ENCODE measurements around the gene KCNQ1. TPM values are rescaled to one million over a fixed set of nuclear protein-coding genes. Genes with fewer than 3 reads are reported as not detected.

KCNQ1 gene
- total RNA-seq, 1 experiment from 2014 or later: not detected

GRCh38 chr11:2867142-2867541 lies 422.3 kb downstream of the KCNQ1 start:
- H3K36me3 Mint-ChIP-seq (ENCODE audit: insufficient read depth, unreplicated experiment): no peaks in the 10 kb centered on the region
- no peak for DNase-seq (ENCODE audit: unreplicated experiment)
- intact Hi-C loops (cut with micrococcal nuclease): no loop called here
- BruUV-seq (replicated peaks): no TSS peak
- H3K27me3 Mint-ChIP-seq (ENCODE audit: insufficient read depth, unreplicated experiment): peaks cover 16% of the 10 kb centered on the region
- ChIA-PET CTCF (interaction anchor here (0.7 kb wide), 1 partner anchor 11 kb away, joined by 6 read pairs; no protein-coding TSS in a partner anchor), POLR2A (no interaction called here)
- H3K4me1 Mint-ChIP-seq (ENCODE audit: insufficient read depth, unreplicated experiment): no peaks in the 10 kb centered on the region
- no peak overlapping the region for H3K4me3 Mint-ChIP-seq (ENCODE audit: unreplicated experiment)
- H3K27ac Mint-ChIP-seq (ENCODE audit: low read depth, unreplicated experiment): no peak overlapping the region
- H3K9me3 Mint-ChIP-seq (ENCODE audit: unreplicated experiment): no peaks in the 10 kb centered on the region
- TF ChIP-seq, protein P1, sequence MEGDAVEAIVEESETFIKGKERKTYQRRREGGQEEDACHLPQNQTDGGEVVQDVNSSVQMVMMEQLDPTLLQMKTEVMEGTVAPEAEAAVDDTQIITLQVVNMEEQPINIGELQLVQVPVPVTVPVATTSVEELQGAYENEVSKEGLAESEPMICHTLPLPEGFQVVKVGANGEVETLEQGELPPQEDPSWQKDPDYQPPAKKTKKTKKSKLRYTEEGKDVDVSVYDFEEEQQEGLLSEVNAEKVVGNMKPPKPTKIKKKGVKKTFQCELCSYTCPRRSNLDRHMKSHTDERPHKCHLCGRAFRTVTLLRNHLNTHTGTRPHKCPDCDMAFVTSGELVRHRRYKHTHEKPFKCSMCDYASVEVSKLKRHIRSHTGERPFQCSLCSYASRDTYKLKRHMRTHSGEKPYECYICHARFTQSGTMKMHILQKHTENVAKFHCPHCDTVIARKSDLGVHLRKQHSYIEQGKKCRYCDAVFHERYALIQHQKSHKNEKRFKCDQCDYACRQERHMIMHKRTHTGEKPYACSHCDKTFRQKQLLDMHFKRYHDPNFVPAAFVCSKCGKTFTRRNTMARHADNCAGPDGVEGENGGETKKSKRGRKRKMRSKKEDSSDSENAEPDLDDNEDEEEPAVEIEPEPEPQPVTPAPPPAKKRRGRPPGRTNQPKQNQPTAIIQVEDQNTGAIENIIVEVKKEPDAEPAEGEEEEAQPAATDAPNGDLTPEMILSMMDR (IDR thresholded peaks at IDR 0.05; ENCODE audit: unreplicated experiment): no peak

DNA sequence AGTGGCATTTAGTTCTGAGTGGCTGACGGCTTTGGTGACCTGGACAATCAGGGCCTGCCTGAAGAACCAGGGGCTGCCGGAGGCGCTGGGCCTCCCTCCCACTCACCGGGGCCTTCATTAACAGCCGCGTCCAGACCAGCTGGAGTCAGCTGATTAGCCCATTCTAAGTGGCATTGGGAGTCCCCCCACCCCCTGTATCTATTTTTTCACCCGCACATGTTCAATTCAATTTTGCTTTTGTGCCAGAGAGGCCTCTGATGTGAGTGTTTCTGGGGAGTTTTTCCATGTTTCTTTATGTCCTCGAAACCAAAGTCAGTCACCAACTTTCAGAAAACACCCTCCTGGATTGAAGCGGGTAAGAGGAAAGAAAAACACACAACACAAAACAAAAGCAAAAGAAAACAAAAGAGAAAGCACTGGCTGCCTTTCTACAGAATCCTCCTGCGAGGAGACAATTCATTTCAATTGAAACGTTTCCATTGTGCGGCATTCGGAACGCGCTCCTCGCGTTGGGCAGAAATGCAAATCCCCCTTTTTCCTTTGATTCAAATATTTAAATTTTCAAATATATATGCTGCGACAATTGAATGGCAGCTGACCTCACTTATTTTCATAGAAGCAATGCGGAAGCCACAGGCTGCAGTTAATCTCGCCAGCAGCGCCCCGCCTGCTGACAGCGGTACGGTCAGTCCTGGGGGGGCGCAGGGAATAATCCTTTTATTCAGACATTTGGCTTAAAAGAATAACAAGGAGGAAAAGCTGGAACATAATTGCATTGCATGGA lies 423.1 kb downstream of the KCNQ1 start:
- no peaks in the 10 kb centered on the region for H3K4me1 Mint-ChIP-seq (ENCODE audit: insufficient read depth, unreplicated experiment)
- no peaks in the 10 kb centered on the region for H3K9me3 Mint-ChIP-seq (ENCODE audit: unreplicated experiment)
- H3K27me3 Mint-ChIP-seq (ENCODE audit: insufficient read depth, unreplicated experiment): peaks cover 16% of the 10 kb centered on the region
- no peaks in the 10 kb centered on the region for H3K36me3 Mint-ChIP-seq (ENCODE audit: insufficient read depth, unreplicated experiment)
- ChIA-PET POLR2A (no interaction called here), CTCF (no interaction called here)
- H3K4me3 Mint-ChIP-seq (ENCODE audit: unreplicated experiment): no peak overlapping the region
- TF ChIP-seq, protein P1 (IDR thresholded peaks at IDR 0.05; ENCODE audit: unreplicated experiment): no peak
- no peak overlapping the region for H3K27ac Mint-ChIP-seq (ENCODE audit: low read depth, unreplicated experiment)
- DNase-seq (ENCODE audit: unreplicated experiment): no peak
- intact Hi-C loops (cut with micrococcal nuclease): no loop called here
- BruUV-seq (replicated peaks): no TSS peak

GRCh38 chr11:2868506-2869133 lies 423.8 kb downstream of the KCNQ1 start:
- Mint-ChIP-seq H3K27ac (ENCODE audit: low read depth, unreplicated experiment) (no peak overlapping the region), H3K9me3 (ENCODE audit: unreplicated experiment) (no peaks in the 10 kb centered on the region), H3K36me3 (ENCODE audit: insufficient read depth, unreplicated experiment) (no peaks in the 10 kb centered on the region), H3K4me3 (ENCODE audit: unreplicated experiment) (no peak overlapping the region), H3K4me1 (ENCODE audit: insufficient read depth, unreplicated experiment) (no peaks in the 10 kb centered on the region), H3K27me3 (ENCODE audit: insufficient read depth, unreplicated experiment) (peaks cover 16% of the 10 kb centered on the region)
- intact Hi-C loops (cut with micrococcal nuclease): no loop called here
- CTCF ChIA-PET: no interaction called here
- TF ChIP-seq, protein P1 (IDR thresholded peaks at IDR 0.05; ENCODE audit: unreplicated experiment): no peak
- DNase-seq (ENCODE audit: unreplicated experiment): no peak
- no TSS peak for BruUV-seq (replicated peaks)
- POLR2A ChIA-PET: no interaction called here

DNA sequence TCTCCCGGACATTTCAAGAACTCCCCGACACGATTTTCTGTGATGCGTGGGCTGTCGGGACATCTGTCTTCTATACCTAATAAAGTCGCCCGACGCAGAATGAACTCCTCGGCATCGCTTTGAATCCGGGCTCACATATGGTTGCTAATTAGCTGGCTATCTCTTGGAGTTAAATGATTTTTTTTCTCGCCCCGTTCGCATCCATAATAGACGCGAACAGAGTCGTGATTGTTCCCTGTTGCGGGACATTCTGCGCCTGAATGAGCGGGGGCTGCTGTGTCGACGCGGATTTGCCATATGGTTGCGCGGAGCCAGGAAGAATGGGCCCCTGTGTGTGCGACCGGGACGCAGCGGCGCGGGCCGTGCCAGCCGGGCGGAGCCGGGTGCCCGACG lies 424.3 kb downstream of the KCNQ1 start:
- TF ChIP-seq, protein P1 (IDR thresholded peaks at IDR 0.05; ENCODE audit: unreplicated experiment): no peak
- no peak for DNase-seq (ENCODE audit: unreplicated experiment)
- Mint-ChIP-seq H3K27me3 (ENCODE audit: insufficient read depth, unreplicated experiment) (peaks cover 11% of the 10 kb centered on the region), H3K9me3 (ENCODE audit: unreplicated experiment) (no peaks in the 10 kb centered on the region), H3K36me3 (ENCODE audit: insufficient read depth, unreplicated experiment) (no peaks in the 10 kb centered on the region), H3K27ac (ENCODE audit: low read depth, unreplicated experiment) (no peak overlapping the region), H3K4me1 (ENCODE audit: insufficient read depth, unreplicated experiment) (no peaks in the 10 kb centered on the region), H3K4me3 (ENCODE audit: unreplicated experiment) (no peak overlapping the region)
- CTCF ChIA-PET: no interaction called here
- POLR2A ChIA-PET: no interaction called here
- BruUV-seq (replicated peaks): no TSS peak
- intact Hi-C loops (cut with micrococcal nuclease): no loop called here

Data from MCF 10A (cell line).